ENCODE measurements around the gene MARK3.
A peak's percentile ranks its signal among the peaks of the same experiment; 100 is the strongest.
"Not testable (repeated sequence)": the region's sequence is repeated elsewhere in the genome, so short reads cannot be mapped to it uniquely, and the experiment has no call there.

Gene MARK3

DNA sequence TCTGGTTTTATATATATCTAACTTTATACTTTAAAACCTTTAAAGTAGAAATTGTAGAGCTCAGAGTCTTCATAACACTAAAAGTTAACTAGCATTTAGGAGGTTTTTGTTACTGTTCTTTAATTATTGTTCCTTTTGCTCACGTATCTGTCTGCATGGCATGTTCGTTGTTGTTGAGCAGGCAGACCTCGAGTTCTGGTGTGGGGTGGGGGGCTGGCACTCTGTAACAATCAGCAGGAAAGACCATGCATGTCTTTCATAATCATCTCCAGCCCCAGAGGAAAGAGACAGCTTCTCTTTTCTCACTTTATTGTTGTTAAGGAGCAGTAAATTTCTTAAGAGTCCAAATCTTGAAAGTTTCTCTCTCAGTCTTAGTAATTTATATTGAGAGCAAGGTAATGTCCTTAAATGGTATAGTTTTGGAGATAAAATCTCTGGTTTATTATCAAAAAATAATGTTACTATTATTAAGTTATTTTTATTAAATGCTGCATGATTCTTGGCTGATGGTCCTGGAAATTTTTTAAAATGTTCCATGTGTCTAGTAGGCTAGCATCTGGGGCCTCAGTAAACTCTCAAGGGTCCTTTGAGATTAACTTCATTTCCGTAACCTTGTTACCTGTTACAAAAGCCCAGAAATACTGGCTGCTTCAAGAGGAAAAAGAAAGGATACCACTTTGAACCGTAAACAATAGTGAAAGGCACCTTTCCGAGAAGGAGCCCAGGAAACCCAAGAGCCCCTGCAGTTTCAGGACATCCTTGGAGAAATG lies 107.1 kb downstream of the MARK3 start:
- no peak for DNase-seq (ENCODE audit: low spot score)

DNA sequence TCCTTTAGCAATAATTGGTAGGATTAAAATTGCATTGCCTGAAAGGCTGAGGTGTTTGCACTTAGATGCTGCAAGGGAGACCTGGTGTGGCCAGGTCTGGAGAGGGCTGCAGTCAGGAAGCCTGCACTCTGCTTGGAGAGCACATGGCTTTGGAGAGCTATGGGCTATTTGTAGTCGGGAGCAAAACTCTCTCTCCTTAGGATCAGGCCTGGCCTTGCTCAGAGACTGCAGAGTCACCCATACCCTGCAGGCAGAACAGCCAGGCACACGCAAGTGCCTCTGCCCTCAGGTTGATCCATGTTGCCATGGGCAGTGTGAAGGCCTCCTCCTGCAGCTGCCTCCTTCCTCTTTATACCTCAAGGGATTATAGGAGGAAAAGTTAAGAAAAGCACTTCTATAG lies 110.6 kb downstream of the MARK3 start:
- no peak for DNase-seq (ENCODE audit: low spot score)

- DNase-seq (ENCODE audit: low spot score): no peak
Observed at GRCh38 chr14:103496776-103497175, 111.6 kb downstream of the MARK3 start.

DNA sequence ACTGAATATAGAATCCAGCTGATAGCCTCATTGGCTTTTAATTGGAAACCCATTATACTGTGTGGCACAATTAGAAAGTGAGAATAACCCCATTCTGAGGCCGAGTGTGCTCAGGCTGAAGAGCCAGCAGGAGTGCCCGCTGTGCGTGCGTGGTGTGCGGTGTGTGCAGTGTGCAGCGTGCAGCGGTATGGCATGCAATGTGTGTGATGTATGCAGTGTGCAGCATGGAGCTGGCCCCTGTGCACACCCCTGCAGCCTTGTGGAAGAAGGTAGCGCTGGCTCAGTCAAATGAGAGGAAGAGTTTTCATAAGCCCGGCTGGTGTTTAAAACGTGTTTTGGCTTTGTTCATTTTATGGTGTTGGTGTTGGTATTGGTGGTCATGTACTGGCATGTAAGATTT lies 114.5 kb downstream of the MARK3 start:
- DNase-seq (ENCODE audit: low spot score): no peak

DNA sequence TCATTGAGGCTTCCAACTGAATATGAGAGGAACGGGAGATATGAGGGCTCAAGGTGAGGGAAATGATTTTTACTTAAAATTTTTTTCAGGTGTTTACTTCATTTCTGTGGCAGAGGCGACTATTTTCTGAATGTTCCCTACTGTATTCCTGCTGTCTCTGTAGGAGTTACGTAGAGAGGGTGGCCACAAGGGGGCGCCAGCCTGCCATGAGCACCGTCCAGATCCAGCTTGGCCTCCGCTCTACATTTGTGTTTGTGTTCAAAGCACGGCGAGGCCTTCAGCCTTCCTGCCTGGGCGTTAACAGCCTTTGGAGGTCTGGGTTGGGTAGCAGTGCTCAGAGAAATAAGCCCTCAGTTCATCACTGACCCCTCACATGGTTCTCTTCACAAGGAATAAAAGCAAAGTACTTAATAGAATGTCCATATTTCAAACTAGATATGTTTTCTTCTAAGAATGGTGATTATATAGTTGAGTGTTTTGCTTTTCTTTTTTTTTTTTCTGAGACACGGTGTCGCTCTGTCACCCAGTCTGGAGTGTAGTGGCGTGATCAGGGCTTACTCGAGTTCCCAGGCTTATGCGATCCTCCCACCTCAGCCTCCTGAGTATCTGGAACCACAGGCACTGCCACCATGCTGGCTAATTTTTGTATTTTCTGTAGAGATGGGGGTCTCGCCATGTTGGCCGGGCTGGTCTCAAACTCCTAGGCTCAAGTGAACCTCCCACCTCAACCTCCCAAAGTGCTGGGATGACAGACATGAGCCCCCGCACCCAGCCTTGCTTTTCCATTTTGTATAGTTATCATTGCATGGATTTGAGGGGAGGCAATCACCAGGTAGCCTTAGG lies 115.2 kb downstream of the MARK3 start:
- peak; percentile 62 for DNase-seq (ENCODE audit: low spot score)

DNA sequence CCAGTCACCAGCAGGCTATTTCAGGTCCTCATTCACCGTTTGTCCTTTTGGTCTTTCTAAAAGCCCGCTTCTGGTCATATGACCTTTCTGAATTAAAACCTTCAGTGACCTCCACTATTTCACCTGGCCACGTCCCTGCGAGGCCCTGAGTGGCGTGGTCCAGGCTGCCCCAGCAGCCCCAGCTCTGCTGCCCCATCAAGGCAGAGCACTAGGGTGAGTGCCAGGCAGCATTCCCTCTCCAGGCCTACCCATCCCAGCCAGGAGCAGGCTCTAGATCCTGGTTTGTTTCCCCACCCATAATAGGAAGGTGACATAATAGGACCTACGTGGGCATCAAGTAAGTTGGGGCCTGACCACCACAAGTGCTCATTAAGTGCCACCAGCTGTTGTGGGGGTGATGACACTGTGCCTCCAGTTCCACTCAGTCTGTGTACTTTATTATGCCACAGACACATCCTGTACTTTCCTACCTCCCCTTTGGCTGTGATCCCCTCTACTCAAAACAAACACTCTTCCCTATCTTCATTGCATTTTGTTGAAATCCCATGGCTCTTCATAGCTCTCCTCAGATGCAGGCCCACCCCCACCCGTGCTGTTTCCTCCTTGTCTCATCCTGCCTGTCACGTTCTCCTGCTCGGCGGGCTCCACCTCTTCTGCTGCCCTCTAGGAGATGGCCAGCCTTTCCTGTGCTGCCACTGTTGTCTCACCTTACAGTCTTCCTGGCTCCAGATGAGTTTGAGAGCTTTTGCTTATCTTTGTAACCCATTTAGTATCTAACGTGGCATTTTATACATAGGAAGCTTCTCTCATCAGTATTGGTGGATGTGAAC lies 116.0 kb downstream of the MARK3 start:
- no peak for DNase-seq (ENCODE audit: low spot score)

GRCh38 chr14:103501921-103502669 lies 116.9 kb downstream of the MARK3 start:
- DNase-seq (ENCODE audit: low spot score): no peak

- no peak for DNase-seq (ENCODE audit: low spot score)
Observed at GRCh38 chr14:103502877-103503276, 117.7 kb downstream of the MARK3 start.

DNA sequence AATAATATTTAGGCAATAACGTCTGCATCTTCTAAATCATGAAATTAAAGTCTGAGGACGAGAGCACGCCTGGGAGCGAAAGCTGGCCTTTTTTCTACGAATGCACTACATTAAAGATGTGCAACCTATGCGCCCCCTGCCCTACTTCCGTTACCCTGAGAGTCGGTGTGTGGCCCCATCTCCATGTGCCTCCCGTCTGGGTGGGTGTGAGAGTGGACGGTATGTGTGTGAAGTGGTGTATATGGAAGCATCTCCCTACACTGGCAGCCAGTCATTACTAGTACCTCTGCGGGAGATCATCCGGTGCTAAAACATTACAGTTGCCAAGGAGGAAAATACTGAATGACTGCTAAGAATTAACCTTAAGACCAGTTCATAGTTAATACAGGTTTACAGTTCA lies 118.1 kb downstream of the MARK3 start:
- no peak for DNase-seq (ENCODE audit: low spot score)

- DNase-seq (ENCODE audit: low spot score): no peak
Observed at GRCh38 chr14:103504991-103505565, 119.9 kb downstream of the MARK3 start.

DNA sequence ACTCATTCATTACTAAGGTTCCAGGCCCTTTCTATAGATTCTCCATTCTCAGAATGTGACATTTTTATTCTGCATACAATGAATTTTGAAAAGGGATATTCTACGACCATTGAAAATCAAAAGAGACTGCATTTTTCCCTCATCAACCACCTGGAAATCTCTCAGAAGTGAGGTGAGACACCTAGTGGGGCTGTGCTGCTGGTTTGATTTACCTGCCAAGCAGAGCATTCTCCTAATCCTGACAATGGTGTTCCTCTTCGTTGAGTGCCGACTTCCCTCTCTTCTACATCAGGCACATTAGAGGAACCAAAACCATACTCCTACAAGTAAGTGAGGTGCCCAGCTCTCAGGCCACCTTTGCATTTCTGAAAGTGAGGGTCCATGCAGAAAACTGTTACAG lies 122.5 kb downstream of the MARK3 start:
- no peak for DNase-seq (ENCODE audit: low spot score)

DNA sequence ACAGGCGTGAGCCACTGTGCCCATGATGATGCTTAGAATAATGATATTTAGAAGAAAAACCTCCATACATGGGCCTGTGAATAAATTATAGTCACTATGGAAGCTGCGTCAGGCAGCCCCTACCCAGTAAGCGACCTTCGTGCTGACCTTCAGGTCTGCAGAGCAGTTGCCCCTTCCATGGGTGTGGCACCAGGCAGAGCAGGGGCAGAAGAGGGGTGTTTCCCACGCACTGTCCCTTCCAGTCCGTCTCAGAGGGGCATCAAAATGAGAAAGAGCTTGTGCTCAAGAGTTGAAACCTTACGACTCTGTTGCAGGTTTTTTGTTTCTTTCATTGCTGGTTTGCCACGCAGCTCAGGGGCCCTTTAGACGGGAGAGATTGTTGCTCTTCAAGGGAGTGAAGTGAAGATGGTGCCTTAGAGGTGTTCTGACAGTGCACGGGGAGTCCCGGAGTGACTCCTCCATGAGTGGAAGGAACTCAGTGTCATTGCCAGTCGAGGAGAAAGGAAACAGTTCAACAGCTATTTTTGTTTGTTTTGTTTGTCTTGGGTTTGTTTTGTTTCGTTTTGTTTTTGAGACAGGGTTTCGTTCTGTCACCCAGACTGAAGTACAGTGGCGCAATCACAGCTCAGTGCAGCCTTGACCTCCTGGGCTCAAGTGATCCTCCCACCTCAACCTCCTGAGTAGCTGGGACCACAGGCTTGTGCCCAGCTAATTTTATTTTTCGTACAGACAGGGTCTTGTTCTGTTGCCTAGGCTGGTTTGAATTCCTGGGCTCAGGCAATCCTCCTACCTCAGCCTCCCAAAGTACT lies 123.5 kb downstream of the MARK3 start:
- no peak for DNase-seq (ENCODE audit: low spot score)

DNA sequence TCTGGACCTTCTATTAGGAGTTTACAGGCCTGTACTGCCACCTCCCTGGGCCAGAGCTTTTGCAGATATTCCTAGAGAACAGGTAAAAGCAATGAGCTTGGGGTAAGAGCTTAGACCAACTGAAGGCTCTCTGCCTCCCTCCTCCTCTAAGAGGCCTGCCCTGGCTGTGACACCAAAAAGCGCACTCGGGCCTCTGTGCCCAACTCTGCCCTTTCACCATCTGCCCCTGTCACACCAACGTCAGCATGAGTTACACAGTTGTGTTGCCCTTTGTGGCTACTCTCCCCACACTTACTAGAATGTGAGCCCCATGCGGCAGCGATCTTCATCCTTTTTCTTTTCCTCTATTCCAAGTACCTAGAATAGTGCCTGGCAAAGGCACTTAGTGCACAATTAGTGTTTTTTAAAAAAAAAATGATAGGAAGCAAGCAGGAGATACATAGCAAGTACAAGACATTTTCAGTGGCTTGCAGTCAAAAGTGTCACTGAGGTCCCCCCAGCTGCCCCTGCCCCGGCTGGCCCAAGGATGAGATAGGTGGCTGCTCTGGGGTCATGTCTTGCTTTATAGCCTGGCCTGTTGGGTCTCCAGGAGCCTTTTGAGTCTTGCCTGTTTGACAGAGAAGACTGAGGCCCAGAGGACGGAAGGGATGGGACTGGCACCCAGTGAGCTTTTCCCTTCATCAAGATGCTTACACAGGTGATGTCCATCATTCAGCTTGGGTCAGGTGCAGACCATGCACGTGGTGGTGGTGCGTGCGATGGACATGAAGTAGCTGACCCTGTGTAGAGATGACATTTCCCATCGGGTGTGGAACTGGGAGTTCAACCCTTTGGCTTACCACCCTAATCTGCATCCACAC lies 124.9 kb downstream of the MARK3 start:
- peak; percentile 1 for DNase-seq (ENCODE audit: low spot score)

DNA sequence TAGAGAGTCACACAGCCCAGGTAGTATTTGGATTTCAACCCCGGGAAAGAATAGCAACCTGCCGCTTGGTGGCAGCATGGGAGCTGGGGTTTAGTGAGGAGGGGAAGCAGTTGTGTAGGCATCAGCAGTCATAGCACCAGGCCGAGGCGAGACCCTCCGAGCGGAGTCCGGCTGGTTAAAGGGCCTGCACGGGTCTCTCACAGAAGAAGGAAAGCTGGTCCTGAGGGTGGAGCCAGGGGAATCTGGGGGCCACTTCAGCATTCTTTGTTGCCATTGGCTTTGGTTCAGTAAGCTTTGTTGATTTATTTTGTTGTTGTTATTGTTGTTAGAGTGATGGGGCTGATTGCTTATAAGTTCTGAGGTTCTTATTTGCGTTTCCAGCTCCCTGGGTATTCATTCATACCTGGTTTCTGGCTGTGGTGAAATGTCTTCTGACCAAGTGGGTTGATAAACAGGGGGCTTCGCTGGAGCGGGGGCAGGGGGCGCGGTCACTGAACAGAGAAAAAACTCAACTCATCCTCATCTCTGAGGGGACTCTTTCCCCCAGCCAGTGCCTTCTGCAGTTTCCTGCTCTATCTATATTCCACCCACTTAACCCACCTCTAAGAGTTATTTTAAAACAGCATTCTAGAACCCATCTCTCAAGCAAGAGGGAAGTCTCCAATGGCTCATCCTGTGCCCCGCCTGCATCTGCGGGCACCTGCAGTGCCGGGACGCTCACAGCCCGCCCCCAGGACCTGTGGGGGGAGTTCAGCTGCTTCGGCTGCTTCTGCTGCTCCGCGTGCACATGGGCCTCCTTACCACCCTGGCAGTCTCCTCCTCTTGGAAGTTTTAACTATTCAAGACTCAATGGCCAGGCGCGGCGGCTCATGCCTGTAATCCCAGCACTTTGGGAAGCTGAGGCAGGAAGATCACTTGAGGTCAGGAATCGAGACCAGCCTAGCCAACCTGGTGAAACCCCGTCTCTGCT lies 125.8 kb downstream of the MARK3 start:
- DNase-seq (ENCODE audit: low spot score): peak; percentile 1

GRCh38 chr14:103512180-103512579 lies 127.0 kb downstream of the MARK3 start:
- DNase-seq (ENCODE audit: low spot score): not testable (repeated sequence)

DNA sequence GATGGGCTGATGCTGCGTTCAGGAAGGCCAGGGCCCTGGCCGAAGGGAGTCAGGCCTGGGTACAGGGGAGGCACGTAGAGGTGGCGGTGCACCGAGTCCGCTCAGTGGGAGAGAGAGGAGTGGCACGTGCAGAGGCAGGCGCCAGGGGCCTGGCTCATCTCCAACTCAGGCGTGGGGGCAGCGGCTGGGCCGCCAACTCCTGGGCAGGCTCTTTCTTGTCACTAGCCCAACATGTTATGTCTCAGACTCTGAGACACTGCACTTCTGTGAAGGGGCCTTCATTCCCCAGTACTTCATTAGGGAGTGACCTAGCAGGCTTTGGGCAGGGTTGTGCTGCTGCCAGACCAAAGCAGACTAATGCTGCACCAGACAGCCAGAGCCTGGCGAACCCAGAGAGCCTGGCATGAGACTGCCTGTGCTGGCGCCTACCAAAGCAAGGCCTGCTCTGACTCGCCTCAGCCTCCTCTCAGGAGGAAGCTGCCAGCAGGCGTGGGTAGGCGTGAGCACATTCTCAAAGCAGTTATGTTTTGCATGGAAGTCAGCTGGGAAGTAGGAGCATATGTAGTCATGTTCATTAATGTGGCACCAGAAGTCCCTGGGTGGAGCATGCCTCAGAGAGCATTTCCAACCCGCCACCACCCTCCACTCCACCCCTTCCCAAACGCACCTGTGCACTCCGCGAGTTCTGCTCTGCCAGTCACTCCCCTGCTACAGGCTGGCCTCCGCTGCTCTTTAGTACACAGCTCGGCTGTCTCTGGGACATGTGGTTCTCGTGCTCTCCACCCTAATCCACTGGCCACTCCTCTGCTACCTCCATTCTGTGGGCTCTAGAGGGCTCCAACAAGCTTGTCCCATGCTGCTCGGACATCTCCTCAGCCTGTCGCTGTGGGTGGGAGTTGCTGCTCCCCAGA lies 127.7 kb downstream of the MARK3 start:
- DNase-seq (ENCODE audit: low spot score): peak; percentile 8
